ENCODE data around the gene RYR2. TPM values are rescaled to one million over a fixed set of nuclear protein-coding genes. Genes with fewer than 3 reads are reported as not detected.

Gene RYR2
- total RNA-seq, 4 donors from 2014 or later = 0.20 to 0.60 (median 0.32) TPM

DNA sequence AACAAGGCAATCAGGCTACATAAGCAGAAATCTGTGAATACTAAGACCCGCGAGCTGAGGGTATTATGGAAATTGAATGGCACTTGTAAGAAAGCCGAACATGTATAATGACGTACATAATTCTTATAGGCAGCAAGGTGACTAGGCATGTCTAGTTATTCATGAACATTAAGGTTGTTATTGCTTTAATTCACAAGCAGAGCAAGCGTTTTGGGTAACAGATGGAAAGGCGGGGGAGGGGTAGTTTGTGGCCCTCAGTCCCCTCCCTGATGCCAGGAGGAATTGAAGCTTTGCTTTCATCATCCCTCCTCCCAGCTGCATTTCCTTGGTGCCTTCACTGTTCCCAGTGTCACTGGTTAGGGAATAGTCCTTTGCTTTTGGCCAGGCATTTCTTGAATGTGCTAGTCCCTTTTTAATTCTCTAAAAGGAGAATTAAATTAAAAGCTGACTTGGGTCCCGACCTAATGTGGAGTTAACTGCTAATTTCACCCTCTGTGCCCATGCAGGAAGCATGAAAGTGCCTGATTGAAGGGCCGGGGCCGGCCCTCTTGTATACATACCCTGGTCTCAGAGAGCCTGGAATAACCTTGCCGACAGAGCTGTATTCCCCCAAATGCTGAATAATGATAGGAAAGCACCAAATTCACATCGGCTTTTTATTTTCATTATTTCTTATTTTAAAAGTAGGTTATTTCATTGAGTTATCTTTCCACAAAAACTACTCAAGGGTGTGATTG is 42.5 kb downstream of the RYR2 start:
- no peak for DNase-seq (ENCODE audit: low spot score in 2 of 2)
- TF ChIP-seq, protein P1, sequence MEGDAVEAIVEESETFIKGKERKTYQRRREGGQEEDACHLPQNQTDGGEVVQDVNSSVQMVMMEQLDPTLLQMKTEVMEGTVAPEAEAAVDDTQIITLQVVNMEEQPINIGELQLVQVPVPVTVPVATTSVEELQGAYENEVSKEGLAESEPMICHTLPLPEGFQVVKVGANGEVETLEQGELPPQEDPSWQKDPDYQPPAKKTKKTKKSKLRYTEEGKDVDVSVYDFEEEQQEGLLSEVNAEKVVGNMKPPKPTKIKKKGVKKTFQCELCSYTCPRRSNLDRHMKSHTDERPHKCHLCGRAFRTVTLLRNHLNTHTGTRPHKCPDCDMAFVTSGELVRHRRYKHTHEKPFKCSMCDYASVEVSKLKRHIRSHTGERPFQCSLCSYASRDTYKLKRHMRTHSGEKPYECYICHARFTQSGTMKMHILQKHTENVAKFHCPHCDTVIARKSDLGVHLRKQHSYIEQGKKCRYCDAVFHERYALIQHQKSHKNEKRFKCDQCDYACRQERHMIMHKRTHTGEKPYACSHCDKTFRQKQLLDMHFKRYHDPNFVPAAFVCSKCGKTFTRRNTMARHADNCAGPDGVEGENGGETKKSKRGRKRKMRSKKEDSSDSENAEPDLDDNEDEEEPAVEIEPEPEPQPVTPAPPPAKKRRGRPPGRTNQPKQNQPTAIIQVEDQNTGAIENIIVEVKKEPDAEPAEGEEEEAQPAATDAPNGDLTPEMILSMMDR (IDR thresholded peaks at IDR 0.05) = no peak
- TF ChIP-seq POLR2A (IDR thresholded peaks at IDR 0.05) (no peak), EP300 (IDR thresholded peaks at IDR 0.05) (no peak)
- WGBS, 2 donors = 68 to 74% methylated on average over 11 of the region's 11 CpGs

DNA sequence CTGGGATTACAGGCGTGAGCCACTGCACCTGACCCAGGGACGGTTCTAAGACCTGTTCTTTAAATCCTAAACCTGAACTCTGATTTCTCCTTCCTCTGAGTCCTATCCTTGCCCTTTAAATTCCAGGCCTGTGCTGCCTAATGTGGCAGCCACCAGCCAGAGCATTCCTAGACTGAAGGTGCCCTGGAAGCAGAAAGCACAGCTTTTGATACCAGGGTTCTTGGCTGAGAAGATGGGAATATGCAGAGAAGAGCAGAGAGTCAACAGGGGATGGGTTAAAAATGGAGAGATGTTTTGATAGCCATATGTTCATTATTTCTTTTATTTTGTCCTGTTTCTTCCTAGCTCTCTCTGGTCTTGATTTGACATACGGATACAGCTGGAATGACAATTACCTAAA is 49.7 kb downstream of the RYR2 start:
- Histone ChIP-seq H3K9me3 (no peaks in the 10 kb centered on the region), H3K27ac (no peak overlapping the region), H3K4me3 (no peak overlapping the region), H3K36me3 (no peaks in the 10 kb centered on the region), H3K27me3 (no peaks in the 10 kb centered on the region), H3K4me1 (no peaks in the 10 kb centered on the region)
- no peak for TF ChIP-seq POLR2A (IDR thresholded peaks at IDR 0.05)
- no peak for TF ChIP-seq EP300 (IDR thresholded peaks at IDR 0.05)
- TF ChIP-seq, protein P1 (IDR thresholded peaks at IDR 0.05) = no peak
- no peak for DNase-seq (ENCODE audit: low spot score in 2 of 2)
- 87 to 90% methylated on average over 3 of the region's 3 CpGs for WGBS, 2 donors

More for the DNA sequence above, 42.5 kb downstream of the RYR2 start:
- no peaks in the 10 kb centered on the region for H3K9me3 ChIP-seq
- H3K36me3 ChIP-seq = no peaks in the 10 kb centered on the region
- no peaks in the 10 kb centered on the region for H3K27me3 ChIP-seq
- H3K27ac ChIP-seq = no peak overlapping the region
- H3K4me1 ChIP-seq = no peaks in the 10 kb centered on the region
- H3K4me3 ChIP-seq = no peak overlapping the region

DNA sequence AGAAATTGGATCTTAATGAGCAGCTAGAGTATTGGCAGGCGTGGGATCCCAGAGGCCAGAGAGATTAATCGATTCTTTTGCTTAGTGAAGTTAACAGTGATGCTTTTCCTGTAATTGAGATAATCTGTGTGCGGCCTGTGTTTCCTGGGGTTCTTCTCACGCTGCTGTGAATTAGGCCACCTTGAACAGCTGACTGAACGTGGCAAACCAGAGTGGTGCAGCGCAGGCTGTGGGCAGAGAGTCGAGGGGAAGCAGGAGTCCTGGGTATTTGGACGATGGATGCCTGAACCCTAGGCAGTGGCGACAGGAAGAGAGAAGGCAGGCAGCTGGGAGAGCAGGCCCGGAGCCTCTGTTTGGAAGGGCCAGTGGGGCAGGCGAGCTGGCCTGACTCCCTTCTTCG is 51.7 kb downstream of the RYR2 start:
- H3K27ac ChIP-seq = no peak overlapping the region
- no peak overlapping the region for H3K4me3 ChIP-seq
- no peaks in the 10 kb centered on the region for H3K27me3 ChIP-seq
- WGBS, 2 donors = 77 to 80% methylated on average over 12 of the region's 12 CpGs
- no peaks in the 10 kb centered on the region for H3K36me3 ChIP-seq
- no peaks in the 10 kb centered on the region for H3K9me3 ChIP-seq
- no peaks in the 10 kb centered on the region for H3K4me1 ChIP-seq
- TF ChIP-seq POLR2A (IDR thresholded peaks at IDR 0.05) = no peak
- TF ChIP-seq, protein P1 (IDR thresholded peaks at IDR 0.05) = no peak
- TF ChIP-seq EP300 (IDR thresholded peaks at IDR 0.05) = no peak
- no peak for DNase-seq (ENCODE audit: low spot score in 2 of 2)

DNA sequence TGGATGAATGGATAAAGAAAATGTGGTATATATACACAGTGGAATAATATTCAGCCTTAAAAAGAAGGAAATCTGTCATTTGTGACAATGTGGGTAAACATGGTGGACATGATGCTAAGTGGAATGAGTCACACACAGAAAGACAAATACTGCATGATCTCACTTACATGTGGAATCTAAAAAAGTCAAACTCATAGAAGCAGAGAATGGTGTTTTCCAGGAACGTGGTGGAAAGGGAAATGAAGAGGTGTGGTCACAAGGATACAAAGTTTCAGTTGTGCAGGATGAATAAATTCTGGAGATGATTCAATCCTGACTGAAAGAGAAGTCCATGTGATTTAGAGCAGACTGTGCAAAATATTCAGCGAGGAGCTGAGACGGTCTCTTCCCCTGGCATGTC is 56.6 kb downstream of the RYR2 start:
- WGBS, 2 donors = 63 to 64% methylated on average over 3 of the region's 3 CpGs
- H3K4me1 ChIP-seq = no peaks in the 10 kb centered on the region

DNA sequence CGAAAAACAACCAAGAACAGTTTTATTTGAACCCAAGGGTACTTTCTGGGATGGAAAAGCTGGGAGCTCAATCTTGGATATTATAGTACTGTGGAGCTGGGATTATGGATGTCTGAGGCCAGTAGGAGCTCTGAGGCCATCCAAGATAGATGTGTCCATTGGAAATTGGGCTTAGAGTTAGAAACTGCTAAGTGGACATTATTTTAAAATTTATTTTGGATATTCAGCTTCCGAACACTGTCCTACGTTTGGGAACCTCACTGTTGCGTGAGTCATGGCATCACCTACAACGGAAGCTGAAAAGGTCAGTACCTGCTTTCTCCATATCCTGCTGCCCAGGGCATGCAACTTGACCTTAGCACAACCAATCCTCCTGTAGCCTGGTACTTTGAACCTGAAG is 61.0 kb downstream of the RYR2 start:
- Histone ChIP-seq H3K4me3 (no peak overlapping the region), H3K4me1 (no peaks in the 10 kb centered on the region), H3K9me3 (no peaks in the 10 kb centered on the region), H3K36me3 (no peaks in the 10 kb centered on the region), H3K27ac (no peak overlapping the region), H3K27me3 (no peaks in the 10 kb centered on the region)
- no peak for DNase-seq (ENCODE audit: low spot score in 2 of 2)
- WGBS, 2 donors = 90 to 92% methylated on average over 5 of the region's 5 CpGs
- TF ChIP-seq POLR2A (IDR thresholded peaks at IDR 0.05) = no peak
- no peak for TF ChIP-seq EP300 (IDR thresholded peaks at IDR 0.05)
- TF ChIP-seq, protein P1 (IDR thresholded peaks at IDR 0.05) = no peak

More for the DNA sequence above, 56.6 kb downstream of the RYR2 start:
- H3K36me3 ChIP-seq = no peaks in the 10 kb centered on the region
- H3K9me3 ChIP-seq = no peaks in the 10 kb centered on the region
- no peak overlapping the region for H3K27ac ChIP-seq
- no peaks in the 10 kb centered on the region for H3K27me3 ChIP-seq
- no peak for DNase-seq (ENCODE audit: low spot score in 2 of 2)
- TF ChIP-seq, protein P1 (IDR thresholded peaks at IDR 0.05) = no peak
- TF ChIP-seq EP300 (IDR thresholded peaks at IDR 0.05) = no peak
- no peak for TF ChIP-seq POLR2A (IDR thresholded peaks at IDR 0.05)
- no peak overlapping the region for H3K4me3 ChIP-seq

All from tibial nerve (tissue), 4 donors.